ENCODE results near the gene PIP5K1B. TPM values are rescaled to one million over a fixed set of nuclear protein-coding genes. Genes with fewer than 3 reads are reported as not detected.

PIP5K1B gene, protein sequence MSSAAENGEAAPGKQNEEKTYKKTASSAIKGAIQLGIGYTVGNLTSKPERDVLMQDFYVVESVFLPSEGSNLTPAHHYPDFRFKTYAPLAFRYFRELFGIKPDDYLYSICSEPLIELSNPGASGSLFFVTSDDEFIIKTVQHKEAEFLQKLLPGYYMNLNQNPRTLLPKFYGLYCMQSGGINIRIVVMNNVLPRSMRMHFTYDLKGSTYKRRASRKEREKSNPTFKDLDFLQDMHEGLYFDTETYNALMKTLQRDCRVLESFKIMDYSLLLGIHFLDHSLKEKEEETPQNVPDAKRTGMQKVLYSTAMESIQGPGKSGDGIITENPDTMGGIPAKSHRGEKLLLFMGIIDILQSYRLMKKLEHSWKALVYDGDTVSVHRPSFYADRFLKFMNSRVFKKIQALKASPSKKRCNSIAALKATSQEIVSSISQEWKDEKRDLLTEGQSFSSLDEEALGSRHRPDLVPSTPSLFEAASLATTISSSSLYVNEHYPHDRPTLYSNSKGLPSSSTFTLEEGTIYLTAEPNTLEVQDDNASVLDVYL
- total RNA-seq (under 0.01 TPM in 2 replicates), polyA plus RNA-seq (0.03 TPM in 1 of 2 replicates, not detected in the other), polyA minus RNA-seq (ENCODE audit: low replicate concordance) (not detected in 2 replicates)
- not detected in 2 replicates for polyA plus RNA-seq (2012)

DNA sequence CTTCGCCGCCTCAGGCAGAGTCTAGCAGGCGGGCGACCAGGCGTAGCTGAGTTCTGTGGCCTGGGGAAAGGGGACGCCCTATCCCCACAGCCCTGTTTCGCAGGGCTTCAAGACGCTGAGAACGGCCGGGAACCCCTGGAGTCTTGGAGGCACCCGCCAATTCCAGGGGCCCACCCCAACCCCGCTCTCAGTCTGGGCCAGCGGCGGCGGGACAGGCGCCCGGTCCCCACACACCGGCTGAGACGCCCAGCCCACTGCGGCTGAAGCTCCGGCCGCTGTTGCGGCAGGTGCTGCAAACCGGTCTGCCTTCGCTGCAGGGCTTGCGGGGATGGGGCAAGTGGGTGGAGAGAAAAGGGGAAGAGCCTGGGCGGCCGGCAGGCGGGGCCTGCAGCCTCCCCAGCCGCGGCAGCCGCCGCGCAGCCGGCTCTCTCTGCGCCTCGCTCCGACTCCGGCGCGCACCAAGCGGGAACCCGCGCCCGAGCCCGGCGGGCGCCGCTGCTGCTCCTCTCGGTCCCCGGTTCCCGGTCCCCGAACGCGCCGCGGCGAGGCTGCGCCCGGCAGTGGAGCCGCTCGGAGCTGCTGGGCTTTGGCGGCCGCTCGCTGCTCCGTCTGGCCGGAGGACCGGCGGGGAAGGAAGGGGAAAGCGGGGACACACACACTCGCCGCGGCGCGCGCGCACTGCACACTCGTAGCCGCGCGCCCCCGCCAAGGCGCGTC lies at the start of gene PIP5K1B:
Gene PIP5K1B (plus strand): TSS at position 427 of the 717 bp plus-strand sequence. CDS start 117,375 bp downstream, outside the sequence.
- Histone ChIP-seq H3K27ac (ENCODE audit: insufficient read depth, low read length) (no peak within 1 kb of the TSS), H4K20me1 (ENCODE audit: control insufficient read depth, extremely low read depth, insufficient read depth, low read length) (no peaks in the 10 kb centered on the region), H3K4me1 (ENCODE audit: control insufficient read depth, extremely low read depth, insufficient read depth, low read length) (no peaks in the 10 kb centered on the region), H3K79me2 (ENCODE audit: control insufficient read depth, insufficient read depth, low read length) (no peaks in the 10 kb centered on the region), H3K36me3 (ENCODE audit: control insufficient read depth, insufficient read depth, low read length) (no peaks in the 10 kb centered on the region), H3K4me2 (ENCODE audit: extremely low read depth, insufficient read depth, low read length) (peak within 1 kb of the TSS; percentile 64), H3K9me3 (ENCODE audit: control insufficient read depth, insufficient read depth, low read depth, low read length) (no peaks in the 10 kb centered on the region), H2AFZ (ENCODE audit: low read length) (no peak within 1 kb of the TSS), H3K27me3 (ENCODE audit: control insufficient read depth, insufficient read depth, low read length) (peaks cover 25% of the 10 kb centered on the region), H3K4me3 (replicated peaks in 1 of 4; ENCODE audit: control extremely low read depth in 1 of 4, insufficient read depth in 1 of 4, low read depth in 3 of 4, low read length in 4 of 4) (peak within 1 kb of the TSS in 3 of 4 experiments; percentile 15 to 52 (median 50)), H3K9ac (ENCODE audit: insufficient read depth, low read length) (no peak within 1 kb of the TSS)
- TF ChIP-seq, protein P1, sequence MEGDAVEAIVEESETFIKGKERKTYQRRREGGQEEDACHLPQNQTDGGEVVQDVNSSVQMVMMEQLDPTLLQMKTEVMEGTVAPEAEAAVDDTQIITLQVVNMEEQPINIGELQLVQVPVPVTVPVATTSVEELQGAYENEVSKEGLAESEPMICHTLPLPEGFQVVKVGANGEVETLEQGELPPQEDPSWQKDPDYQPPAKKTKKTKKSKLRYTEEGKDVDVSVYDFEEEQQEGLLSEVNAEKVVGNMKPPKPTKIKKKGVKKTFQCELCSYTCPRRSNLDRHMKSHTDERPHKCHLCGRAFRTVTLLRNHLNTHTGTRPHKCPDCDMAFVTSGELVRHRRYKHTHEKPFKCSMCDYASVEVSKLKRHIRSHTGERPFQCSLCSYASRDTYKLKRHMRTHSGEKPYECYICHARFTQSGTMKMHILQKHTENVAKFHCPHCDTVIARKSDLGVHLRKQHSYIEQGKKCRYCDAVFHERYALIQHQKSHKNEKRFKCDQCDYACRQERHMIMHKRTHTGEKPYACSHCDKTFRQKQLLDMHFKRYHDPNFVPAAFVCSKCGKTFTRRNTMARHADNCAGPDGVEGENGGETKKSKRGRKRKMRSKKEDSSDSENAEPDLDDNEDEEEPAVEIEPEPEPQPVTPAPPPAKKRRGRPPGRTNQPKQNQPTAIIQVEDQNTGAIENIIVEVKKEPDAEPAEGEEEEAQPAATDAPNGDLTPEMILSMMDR (conservative IDR thresholded peaks at IDR 0.05 in 1 of 2, IDR thresholded peaks at IDR 0.05 in 1 of 2; ENCODE audit: low read depth in 1 of 2, low read length in 2 of 2), result no peak
- no peak for TF ChIP-seq EZH2 (IDR thresholded peaks at IDR 0.05; ENCODE audit: low read length, missing control alignments)
- peak; percentile 39 to 61 for DNase-seq (ENCODE audit: low read depth in 2 of 2)

DNA sequence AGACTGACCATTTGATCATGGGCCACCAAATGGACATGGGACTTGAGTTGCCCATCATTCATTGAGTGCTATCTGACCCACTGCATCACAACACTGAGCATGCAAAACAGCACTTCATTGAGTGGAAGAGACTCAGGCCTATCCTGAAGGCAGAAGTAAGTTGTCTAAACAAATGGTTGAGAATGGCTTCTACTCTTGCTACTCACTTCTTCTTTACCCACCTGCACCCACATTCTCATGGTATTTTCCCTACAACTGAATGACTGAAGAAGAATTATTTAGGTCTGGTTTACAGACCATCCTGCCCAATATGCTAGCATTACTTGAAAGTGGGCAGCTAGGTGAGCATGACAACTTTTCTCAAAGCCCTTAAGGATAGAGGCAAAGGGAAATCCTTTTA lies 41.0 kb upstream of the PIP5K1B start:
- Histone ChIP-seq H3K4me1 (ENCODE audit: control insufficient read depth, extremely low read depth, insufficient read depth, low read length) (no peaks in the 10 kb centered on the region), H3K4me2 (ENCODE audit: extremely low read depth, insufficient read depth, low read length) (no peak overlapping the region), H3K27me3 (ENCODE audit: control insufficient read depth, insufficient read depth, low read length) (no peaks in the 10 kb centered on the region), H3K79me2 (ENCODE audit: control insufficient read depth, insufficient read depth, low read length) (no peaks in the 10 kb centered on the region), H3K9me3 (ENCODE audit: control insufficient read depth, insufficient read depth, low read depth, low read length) (no peaks in the 10 kb centered on the region), H2AFZ (ENCODE audit: low read length) (no peak overlapping the region), H3K4me3 (replicated peaks in 1 of 4; ENCODE audit: control extremely low read depth in 1 of 4, insufficient read depth in 1 of 4, low read depth in 3 of 4, low read length in 4 of 4) (no peak overlapping the region), H3K9ac (ENCODE audit: insufficient read depth, low read length) (no peak overlapping the region), H3K27ac (ENCODE audit: insufficient read depth, low read length) (no peak overlapping the region), H4K20me1 (ENCODE audit: control insufficient read depth, extremely low read depth, insufficient read depth, low read length) (no peaks in the 10 kb centered on the region), H3K36me3 (ENCODE audit: control insufficient read depth, insufficient read depth, low read length) (no peaks in the 10 kb centered on the region)
- TF ChIP-seq, protein P1 (conservative IDR thresholded peaks at IDR 0.05 in 1 of 2, IDR thresholded peaks at IDR 0.05 in 1 of 2; ENCODE audit: low read depth in 1 of 2, low read length in 2 of 2), result no peak
- TF ChIP-seq EZH2 (IDR thresholded peaks at IDR 0.05; ENCODE audit: low read length, missing control alignments), result no peak
- DNase-seq (ENCODE audit: low read depth in 2 of 2), result no peak

DNA sequence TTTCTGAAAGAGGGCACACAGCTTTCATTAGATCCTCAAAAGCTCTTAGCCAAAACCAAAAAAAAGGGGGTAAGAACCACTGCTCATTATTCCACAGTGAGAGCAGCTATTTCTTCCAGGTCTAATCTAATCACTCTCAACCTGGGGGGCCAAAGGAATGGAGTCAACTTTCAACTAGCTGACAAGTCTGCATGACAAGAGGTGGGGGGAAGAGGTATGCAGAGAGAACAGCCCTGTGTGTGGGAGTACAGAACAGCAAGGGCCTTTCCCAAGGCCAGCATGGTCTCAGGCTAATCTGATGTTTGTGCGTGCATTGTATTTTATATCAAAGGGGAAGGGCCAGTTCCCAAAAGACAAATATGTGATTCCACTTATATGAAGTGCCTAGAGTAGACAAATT lies 36.9 kb upstream of the PIP5K1B start:
- H3K36me3 ChIP-seq (ENCODE audit: control insufficient read depth, insufficient read depth, low read length), result no peaks in the 10 kb centered on the region
- no peak overlapping the region for H3K4me2 ChIP-seq (ENCODE audit: extremely low read depth, insufficient read depth, low read length)
- no peaks in the 10 kb centered on the region for H3K9me3 ChIP-seq (ENCODE audit: control insufficient read depth, insufficient read depth, low read depth, low read length)
- H3K27me3 ChIP-seq (ENCODE audit: control insufficient read depth, insufficient read depth, low read length), result no peaks in the 10 kb centered on the region
- no peak overlapping the region for H2AFZ ChIP-seq (ENCODE audit: low read length)
- DNase-seq (ENCODE audit: low read depth in 2 of 2), result no peak
- H3K27ac ChIP-seq (ENCODE audit: insufficient read depth, low read length), result no peak overlapping the region
- no peaks in the 10 kb centered on the region for H3K4me1 ChIP-seq (ENCODE audit: control insufficient read depth, extremely low read depth, insufficient read depth, low read length)
- TF ChIP-seq EZH2 (IDR thresholded peaks at IDR 0.05; ENCODE audit: low read length, missing control alignments), result no peak
- TF ChIP-seq, protein P1 (conservative IDR thresholded peaks at IDR 0.05 in 1 of 2, IDR thresholded peaks at IDR 0.05 in 1 of 2; ENCODE audit: low read depth in 1 of 2, low read length in 2 of 2), result no peak
- H3K79me2 ChIP-seq (ENCODE audit: control insufficient read depth, insufficient read depth, low read length), result no peaks in the 10 kb centered on the region
- H4K20me1 ChIP-seq (ENCODE audit: control insufficient read depth, extremely low read depth, insufficient read depth, low read length), result no peaks in the 10 kb centered on the region
- no peak overlapping the region for H3K9ac ChIP-seq (ENCODE audit: insufficient read depth, low read length)
- no peak overlapping the region for H3K4me3 ChIP-seq (replicated peaks in 1 of 4; ENCODE audit: control extremely low read depth in 1 of 4, insufficient read depth in 1 of 4, low read depth in 3 of 4, low read length in 4 of 4)

Data from fibroblast of lung (primary cell).